ENCODE measurements around the gene TMEM126B.
A peak's percentile ranks its signal among the peaks of the same experiment; 100 is the strongest.
"Not testable (repeated sequence)": the region's sequence is repeated elsewhere in the genome, so short reads cannot be mapped to it uniquely, and the experiment has no call there.

The TMEM126B gene

DNA sequence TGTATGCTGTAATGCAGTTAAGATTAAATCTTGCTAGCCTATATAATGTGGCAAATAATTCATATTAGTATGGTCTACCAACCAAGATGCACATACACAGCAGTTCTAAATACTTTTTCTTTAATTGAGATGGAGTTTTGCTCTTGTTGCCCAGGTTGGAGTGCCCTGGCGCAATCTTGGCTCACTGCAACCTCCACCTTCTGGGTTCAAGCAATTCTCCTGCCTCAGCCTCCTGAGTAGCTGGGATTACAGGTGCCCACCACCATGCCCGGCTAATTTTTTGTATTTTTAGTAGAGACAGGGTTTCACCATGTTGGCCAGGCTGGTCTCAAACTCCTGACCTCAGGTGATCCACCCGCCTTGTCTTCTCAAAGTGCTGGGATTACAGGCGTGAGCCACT lies 25.9 kb downstream of the TMEM126B start:
- H3K27ac ChIP-seq (ENCODE audit: low read depth, low read length); H3K4me3 ChIP-seq (ENCODE audit: low read length); H3K36me3 ChIP-seq (ENCODE audit: control insufficient read depth, insufficient read depth, low read length); H3K4me1 ChIP-seq (ENCODE audit: control insufficient read depth, insufficient read depth, low read length); H3K9ac ChIP-seq (ENCODE audit: low read length); H3K27me3 ChIP-seq (ENCODE audit: control insufficient read depth, insufficient read depth, low read length): not testable (repeated sequence)

DNA sequence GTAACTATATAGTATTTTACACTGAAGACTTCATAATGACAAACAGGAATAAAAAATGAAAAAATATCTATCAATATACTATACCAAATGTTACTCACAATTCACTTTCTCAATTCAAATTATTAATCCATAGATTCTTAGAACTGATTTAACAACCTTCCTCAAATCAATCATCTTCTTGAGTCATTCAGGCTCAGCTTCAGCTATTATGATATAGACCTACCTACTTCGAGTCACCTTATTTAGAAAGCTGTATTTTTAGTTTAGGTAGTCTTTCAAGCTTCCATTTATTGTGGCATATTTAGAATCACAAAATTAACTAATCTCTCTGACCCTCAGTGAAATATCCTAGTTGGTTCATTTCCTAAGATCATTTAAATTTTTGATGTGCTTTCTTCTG lies 28.4 kb downstream of the TMEM126B start:
- Histone ChIP-seq H3K4me3 (ENCODE audit: low read length) (no peak overlapping the region), H3K27me3 (ENCODE audit: control insufficient read depth, insufficient read depth, low read length) (no peaks in the 10 kb centered on the region), H3K4me1 (ENCODE audit: control insufficient read depth, insufficient read depth, low read length) (peaks cover 6% of the 10 kb centered on the region), H3K36me3 (ENCODE audit: control insufficient read depth, insufficient read depth, low read length) (peaks cover 5% of the 10 kb centered on the region), H3K27ac (ENCODE audit: low read depth, low read length) (no peak overlapping the region), H3K9ac (ENCODE audit: low read length) (no peak overlapping the region)

DNA sequence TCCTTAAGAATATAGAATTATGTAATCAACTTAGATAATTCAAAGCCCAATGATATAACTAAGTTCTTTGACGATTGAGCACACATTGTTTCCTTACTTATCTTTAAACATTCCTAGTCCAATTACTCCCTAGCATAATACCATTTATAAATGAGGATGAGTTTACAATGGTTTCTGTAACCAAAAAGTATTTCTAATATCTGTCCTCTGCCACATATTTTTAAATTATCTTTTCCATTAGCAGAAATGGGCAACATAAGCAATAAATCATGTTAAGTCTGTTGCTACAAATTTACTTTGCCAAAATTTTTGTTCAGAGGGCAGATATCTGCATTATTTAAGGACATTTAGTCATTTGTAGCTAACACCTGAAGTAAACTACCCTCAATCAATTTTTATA lies 29.8 kb downstream of the TMEM126B start:
- peaks cover 17% of the 10 kb centered on the region for H3K4me1 ChIP-seq (ENCODE audit: control insufficient read depth, insufficient read depth, low read length)
- H3K27ac ChIP-seq (ENCODE audit: low read depth, low read length) = no peak overlapping the region
- no peak overlapping the region for H3K9ac ChIP-seq (ENCODE audit: low read length)
- H3K36me3 ChIP-seq (ENCODE audit: control insufficient read depth, insufficient read depth, low read length) = peaks cover 5% of the 10 kb centered on the region
- no peak overlapping the region for H3K4me3 ChIP-seq (ENCODE audit: low read length)
- no peaks in the 10 kb centered on the region for H3K27me3 ChIP-seq (ENCODE audit: control insufficient read depth, insufficient read depth, low read length)

DNA sequence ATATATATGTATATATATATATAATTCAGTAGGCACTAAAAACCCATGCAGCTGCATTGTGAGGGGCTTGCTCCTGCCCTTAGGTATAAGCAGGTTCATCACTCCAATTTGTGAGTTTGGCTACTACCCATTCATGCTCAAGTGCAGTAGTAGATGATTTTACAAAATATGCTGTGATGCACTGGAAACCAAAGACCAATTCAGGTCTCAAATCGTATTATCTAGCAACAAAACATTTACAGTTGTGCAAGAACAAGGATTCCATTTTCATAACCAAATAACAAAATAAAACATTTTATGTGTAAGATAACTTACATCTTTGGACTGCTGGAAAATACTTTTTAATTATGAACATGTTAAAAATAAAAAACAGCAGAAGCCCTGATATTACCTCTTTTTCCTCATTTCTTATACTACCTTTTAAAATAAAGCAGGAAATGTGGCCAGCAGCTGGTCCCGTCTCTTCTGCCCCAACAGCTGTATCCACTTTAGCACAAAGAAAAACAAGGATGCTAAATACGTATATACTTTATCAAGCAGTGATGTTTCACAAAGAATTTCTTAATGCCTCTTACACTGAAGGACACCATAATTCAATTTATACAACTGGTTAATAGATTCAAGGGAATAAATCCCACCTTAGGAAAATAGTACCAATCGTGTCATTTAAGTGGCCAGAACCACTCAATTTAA lies 33.7 kb downstream of the TMEM126B start:
- H3K9ac ChIP-seq (ENCODE audit: low read length) = no peak overlapping the region
- no peak overlapping the region for H3K27ac ChIP-seq (ENCODE audit: low read depth, low read length)
- no peaks in the 10 kb centered on the region for H3K27me3 ChIP-seq (ENCODE audit: control insufficient read depth, insufficient read depth, low read length)
- peak overlapping the region; percentile 34 for H3K4me3 ChIP-seq (ENCODE audit: low read length)
- peaks cover 17% of the 10 kb centered on the region for H3K4me1 ChIP-seq (ENCODE audit: control insufficient read depth, insufficient read depth, low read length)
- H3K36me3 ChIP-seq (ENCODE audit: control insufficient read depth, insufficient read depth, low read length) = peaks cover 3% of the 10 kb centered on the region

DNA sequence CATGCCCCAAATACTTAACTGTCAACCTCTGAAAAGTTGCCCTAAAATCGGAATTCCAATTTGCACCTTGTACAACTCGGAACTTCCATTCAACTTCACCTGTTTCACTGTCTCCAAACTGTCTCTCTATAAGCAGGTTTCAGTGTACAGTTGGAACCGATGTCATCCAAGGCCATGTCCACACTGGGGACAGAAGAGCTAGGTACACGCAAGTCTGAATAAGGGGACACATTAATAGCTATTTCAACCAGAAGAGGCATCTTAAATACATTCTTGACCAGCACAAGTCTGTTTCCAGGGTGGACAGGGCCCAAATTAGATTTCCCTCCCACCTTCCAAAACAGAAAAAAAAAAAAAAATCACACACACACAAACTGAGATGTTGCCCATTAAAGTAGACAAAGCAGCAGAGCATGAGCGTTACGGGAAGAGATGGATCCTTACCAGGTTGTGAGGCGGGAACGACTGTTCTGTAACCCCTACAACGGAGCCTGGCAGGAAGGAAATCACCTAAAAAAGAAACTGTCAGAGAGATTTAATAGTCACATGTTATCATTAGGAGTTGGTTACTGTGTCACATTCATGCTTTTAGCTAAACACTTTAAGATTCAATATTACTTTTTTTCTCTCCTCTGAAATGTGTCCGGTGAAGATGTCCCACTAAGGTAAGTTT lies 34.8 kb downstream of the TMEM126B start:
- Histone ChIP-seq H3K4me1 (ENCODE audit: control insufficient read depth, insufficient read depth, low read length) (peaks cover 17% of the 10 kb centered on the region), H3K27me3 (ENCODE audit: control insufficient read depth, insufficient read depth, low read length) (no peaks in the 10 kb centered on the region), H3K27ac (ENCODE audit: low read depth, low read length) (peak overlapping the region; percentile 93)

DNA sequence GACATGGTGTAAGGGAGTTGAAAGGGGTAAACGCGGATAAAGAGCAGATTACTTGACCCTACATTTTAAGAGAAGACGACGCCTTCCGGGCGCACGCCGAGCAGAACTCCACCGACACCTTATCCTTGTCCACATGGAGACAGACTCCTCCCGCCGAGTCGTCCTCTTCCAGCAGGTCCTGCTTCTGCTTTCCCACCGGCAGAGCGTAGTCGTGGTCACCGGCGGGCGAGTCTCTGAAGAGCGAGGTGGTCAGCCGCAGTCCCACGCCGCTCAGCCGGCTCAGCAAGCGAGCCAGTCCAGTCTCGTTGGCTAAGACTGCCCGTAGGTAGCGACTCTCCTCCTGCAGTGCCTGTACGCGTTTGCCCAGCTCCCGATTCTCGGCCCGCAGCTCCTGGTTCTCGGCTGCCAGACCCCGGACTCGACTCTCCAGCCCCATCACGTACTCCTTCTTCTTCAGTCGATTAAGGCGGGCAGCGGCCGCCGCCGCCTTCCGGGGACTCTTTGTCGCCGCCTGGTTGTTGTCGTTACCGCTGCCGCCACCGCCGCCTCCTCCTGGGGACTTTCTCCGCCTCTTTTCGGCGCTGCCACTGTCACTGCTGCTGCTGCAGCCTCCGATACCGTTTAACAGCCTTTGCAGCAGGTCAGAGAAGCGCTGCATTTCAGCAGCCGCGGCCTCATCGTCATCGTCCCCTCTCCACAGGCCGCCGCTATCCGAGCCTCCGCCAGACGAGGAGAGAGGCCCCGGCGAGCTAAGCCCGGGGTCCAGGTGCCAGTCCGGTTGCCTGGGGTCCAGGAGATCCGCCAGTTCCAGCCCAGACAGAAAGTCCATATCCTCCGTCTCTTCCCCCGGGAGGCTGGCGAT lies 35.6 kb downstream of the TMEM126B start:
- H3K27ac ChIP-seq (ENCODE audit: low read depth, low read length) = peak overlapping the region; percentile 93
- peaks cover 17% of the 10 kb centered on the region for H3K4me1 ChIP-seq (ENCODE audit: control insufficient read depth, insufficient read depth, low read length)
- peaks cover 3% of the 10 kb centered on the region for H3K36me3 ChIP-seq (ENCODE audit: control insufficient read depth, insufficient read depth, low read length)
- H3K4me3 ChIP-seq (ENCODE audit: low read length) = peak overlapping the region; percentile 100
- H3K9ac ChIP-seq (ENCODE audit: low read length) = peak overlapping the region; percentile 95
- no peaks in the 10 kb centered on the region for H3K27me3 ChIP-seq (ENCODE audit: control insufficient read depth, insufficient read depth, low read length)

More for the DNA sequence above, 34.8 kb downstream of the TMEM126B start:
- Histone ChIP-seq H3K36me3 (ENCODE audit: control insufficient read depth, insufficient read depth, low read length) (peaks cover 3% of the 10 kb centered on the region), H3K4me3 (ENCODE audit: low read length) (peak overlapping the region; percentile 100), H3K9ac (ENCODE audit: low read length) (peak overlapping the region; percentile 95)

DNA sequence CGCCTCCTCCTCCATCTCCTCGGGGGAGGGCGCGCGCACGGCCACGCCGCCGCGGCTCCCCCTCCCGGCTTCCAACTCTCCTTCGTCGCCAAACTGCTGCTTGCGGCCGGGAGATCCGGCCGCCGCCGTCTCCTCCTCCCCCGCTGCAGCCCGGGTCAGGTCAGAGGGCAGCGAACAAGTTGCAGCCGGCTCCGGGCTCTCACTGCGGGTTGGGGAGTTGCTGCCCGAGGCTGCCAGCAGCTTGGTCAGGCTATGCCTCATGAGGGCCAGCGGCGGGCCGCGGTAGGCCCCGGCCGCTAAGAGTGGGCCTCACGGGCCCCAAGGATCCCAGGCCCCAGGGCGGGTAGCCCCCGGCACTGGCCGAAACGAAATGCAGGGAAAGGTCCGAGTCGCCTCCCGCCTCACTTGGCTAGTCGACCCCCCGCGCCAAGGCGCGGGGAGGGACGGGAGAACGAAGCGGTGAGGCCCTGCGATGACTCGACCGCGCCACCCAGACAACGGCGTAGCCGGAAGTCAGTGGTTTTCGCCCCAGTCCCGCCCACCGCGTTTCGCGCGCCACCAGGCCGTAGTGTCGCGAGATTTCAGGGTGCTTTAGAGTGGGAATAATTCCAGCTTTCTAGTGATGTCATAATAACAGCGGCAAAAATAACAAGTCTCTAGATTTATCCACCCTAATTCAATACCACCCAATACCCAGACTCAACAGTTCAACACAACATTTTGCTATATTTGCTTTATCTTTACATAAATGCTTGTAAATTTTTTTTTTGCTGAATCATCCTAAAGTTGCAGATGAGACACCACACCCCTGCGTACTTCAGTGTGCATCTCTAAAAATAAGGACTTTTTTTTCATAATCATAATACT lies 36.5 kb downstream of the TMEM126B start, which contains the start of gene CREBZF:
Gene CREBZF (minus strand): TSS at position 515 of the 867 bp plus-strand sequence. CDS start 254 bp downstream, at position 261.
- H3K4me1 ChIP-seq (ENCODE audit: control insufficient read depth, insufficient read depth, low read length) = peaks cover 17% of the 10 kb centered on the region
- H3K27ac ChIP-seq (ENCODE audit: low read depth, low read length) = peak within 1 kb of the TSS; percentile 93
- no peaks in the 10 kb centered on the region for H3K27me3 ChIP-seq (ENCODE audit: control insufficient read depth, insufficient read depth, low read length)

DNA sequence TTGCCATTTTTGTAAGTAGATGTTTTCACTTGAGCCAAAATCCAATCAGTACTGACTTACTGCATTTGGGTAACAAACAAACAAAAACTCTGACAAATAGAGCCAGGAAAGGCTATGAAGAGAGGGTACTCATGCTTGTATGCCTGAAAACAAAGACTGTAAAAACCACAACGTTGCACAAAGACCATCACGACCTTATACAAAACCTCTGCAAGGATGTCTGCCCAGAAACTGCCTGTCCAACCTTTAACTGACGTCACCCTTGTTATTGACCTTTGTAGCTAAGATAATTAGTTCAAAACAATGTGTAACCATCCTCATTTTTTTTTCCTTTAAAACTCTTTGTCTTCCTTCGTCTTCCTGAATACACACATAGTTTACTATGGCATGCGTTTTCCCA lies 37.3 kb downstream of the TMEM126B start:
- H3K36me3 ChIP-seq (ENCODE audit: control insufficient read depth, insufficient read depth, low read length) = no peaks in the 10 kb centered on the region
- H3K27ac ChIP-seq (ENCODE audit: low read depth, low read length) = no peak overlapping the region
- H3K9ac ChIP-seq (ENCODE audit: low read length) = no peak overlapping the region
- H3K4me1 ChIP-seq (ENCODE audit: control insufficient read depth, insufficient read depth, low read length) = peaks cover 13% of the 10 kb centered on the region
- no peaks in the 10 kb centered on the region for H3K27me3 ChIP-seq (ENCODE audit: control insufficient read depth, insufficient read depth, low read length)
- H3K4me3 ChIP-seq (ENCODE audit: low read length) = no peak overlapping the region

More for the DNA sequence above, 36.5 kb downstream of the TMEM126B start, which contains the start of gene CREBZF:
- peak within 1 kb of the TSS; percentile 100 for H3K4me3 ChIP-seq (ENCODE audit: low read length)
- H3K36me3 ChIP-seq (ENCODE audit: control insufficient read depth, insufficient read depth, low read length) = no peaks in the 10 kb centered on the region
- H3K9ac ChIP-seq (ENCODE audit: low read length) = peak within 1 kb of the TSS; percentile 95

DNA sequence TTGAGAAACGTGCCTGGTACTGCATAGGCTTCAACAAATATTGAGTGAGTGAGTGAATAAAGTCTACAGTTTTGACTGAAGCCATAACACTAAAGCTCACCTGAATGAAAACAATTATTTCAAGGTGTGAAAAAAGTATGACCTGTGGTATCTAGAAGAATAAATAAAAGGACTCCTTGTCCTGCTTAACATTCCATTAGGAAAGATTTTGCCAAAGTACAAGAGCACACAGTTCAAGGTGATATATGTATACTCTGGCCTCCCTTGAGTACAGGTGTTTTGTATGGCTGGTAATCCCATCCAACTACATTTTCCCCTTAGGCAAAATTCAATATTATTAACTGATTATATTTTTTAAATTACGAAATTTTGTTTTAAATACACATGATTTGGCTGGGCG lies 38.3 kb downstream of the TMEM126B start:
- no peak overlapping the region for H3K9ac ChIP-seq (ENCODE audit: low read length)
- no peaks in the 10 kb centered on the region for H3K27me3 ChIP-seq (ENCODE audit: control insufficient read depth, insufficient read depth, low read length)
- peaks cover 11% of the 10 kb centered on the region for H3K4me1 ChIP-seq (ENCODE audit: control insufficient read depth, insufficient read depth, low read length)
- no peak overlapping the region for H3K27ac ChIP-seq (ENCODE audit: low read depth, low read length)
- no peak overlapping the region for H3K4me3 ChIP-seq (ENCODE audit: low read length)
- no peaks in the 10 kb centered on the region for H3K36me3 ChIP-seq (ENCODE audit: control insufficient read depth, insufficient read depth, low read length)

DNA sequence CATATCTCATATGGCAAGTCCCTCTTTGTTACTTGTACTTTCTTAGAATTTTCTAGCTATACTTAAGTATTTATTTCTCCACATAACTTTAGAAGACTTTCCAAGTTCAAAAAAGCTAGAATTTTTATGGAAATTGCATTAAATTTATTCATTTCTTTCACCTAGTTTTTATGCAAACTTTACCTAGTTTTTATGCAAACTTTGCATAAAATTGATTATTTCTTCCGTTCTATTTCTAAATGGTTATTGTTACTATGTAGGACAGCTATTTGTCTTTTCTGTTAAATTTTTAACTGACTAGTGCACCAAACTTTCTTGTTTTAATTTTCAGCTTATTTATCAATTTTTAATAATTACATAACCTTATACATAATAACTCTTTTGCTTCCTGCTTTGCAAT lies 39.8 kb downstream of the TMEM126B start:
- no peaks in the 10 kb centered on the region for H3K27me3 ChIP-seq (ENCODE audit: control insufficient read depth, insufficient read depth, low read length)
- no peak overlapping the region for H3K4me3 ChIP-seq (ENCODE audit: low read length)
- no peak overlapping the region for H3K9ac ChIP-seq (ENCODE audit: low read length)
- H3K27ac ChIP-seq (ENCODE audit: low read depth, low read length) = no peak overlapping the region
- no peaks in the 10 kb centered on the region for H3K36me3 ChIP-seq (ENCODE audit: control insufficient read depth, insufficient read depth, low read length)
- H3K4me1 ChIP-seq (ENCODE audit: control insufficient read depth, insufficient read depth, low read length) = peaks cover under 1% of the 10 kb centered on the region

DNA sequence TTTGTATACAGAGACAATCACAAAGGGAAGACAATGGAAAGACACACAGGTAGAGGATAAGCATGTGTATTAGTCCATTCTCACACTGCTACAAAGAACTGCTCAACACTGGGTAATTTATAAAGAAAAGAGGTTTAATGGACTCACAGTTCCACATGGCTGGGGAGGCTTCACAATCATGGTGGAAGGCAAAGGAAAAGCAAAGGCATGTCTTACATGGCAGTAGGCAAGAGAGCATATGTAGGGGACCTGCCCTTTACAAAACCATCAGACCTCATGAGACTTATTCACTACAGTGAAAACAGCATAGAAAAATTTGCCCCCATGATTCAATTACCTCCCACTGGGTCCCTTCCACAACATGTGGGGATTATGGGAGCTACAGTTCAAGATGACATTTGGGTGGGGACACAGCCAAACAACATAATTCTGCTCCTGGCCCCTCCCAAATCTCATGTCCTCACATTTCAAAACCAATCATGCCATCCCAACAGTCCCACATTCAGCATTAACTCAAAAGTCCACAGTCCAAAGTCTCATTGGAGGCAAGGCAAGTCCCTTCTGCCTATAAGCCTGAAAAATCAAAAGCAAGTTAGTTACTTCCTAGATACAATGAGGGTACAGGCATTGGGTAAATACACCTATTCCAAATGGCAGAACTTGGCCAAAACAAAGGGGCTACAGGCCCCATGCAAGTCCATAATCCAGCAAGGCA lies 42.7 kb downstream of the TMEM126B start:
- not testable (repeated sequence) for H3K4me1 ChIP-seq (ENCODE audit: control insufficient read depth, insufficient read depth, low read length); H3K4me3 ChIP-seq (ENCODE audit: low read length); H3K9ac ChIP-seq (ENCODE audit: low read length); H3K36me3 ChIP-seq (ENCODE audit: control insufficient read depth, insufficient read depth, low read length); H3K27ac ChIP-seq (ENCODE audit: low read depth, low read length); H3K27me3 ChIP-seq (ENCODE audit: control insufficient read depth, insufficient read depth, low read length)
